PC-3 (cell line): ENCODE results near the gene AGBL1.

Source experiments
- CTCF ChIP-seq: fragments of 300-600 bp; sonication (generic); conservative IDR thresholded peaks from 2 replicates; pipeline ENCODE4 v1.5.1; 2017; ENCODE audit warnings: antibody characterized with exemption, low read depth, mild to moderate bottlenecking, low read length
- EZH2 ChIP-seq: fragments of 300-600 bp; sonication (generic); IDR thresholded peaks from one replicate; pipeline ENCODE4 v1.6.1; 2017; ENCODE audit warnings: antibody characterized with exemption, mild to moderate bottlenecking, low read length; ENCODE audit not compliant: unreplicated experiment

DNA sequence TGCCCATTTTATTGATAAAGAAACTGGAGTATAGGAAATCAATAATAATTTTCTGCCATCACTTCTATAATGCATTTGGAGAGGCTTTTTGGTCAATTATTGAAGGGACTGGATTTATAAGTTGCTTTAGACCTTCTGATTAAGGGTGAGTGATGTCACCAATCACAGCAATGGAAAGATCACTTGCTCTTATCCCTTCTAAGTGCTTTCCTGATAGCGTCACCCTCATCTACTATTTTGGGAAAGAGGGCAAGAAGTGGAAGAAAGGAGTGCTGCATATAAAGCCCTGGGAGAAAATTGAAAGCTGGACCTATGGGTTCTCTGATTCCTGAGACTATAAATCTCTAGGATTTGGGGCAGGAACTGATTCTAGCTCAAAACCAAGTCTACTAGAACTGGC, 771.3 kb downstream of the AGBL1 start:
- TF ChIP-seq CTCF (no peak), EZH2 (no peak)
